ENCODE results near the gene TSACC. TPM values are rescaled to one million over a fixed set of nuclear protein-coding genes. Genes with fewer than 3 reads are reported as not detected.

The TSACC gene
- total RNA-seq, 4 donors from 2014 or later = 1.2 to 8.3 TPM; not detected in 2

GRCh38 chr1:156386134-156386901 lies 48.0 kb downstream of the TSACC start:
- no peaks in the 10 kb centered on the region for H3K27me3 ChIP-seq
- H3K36me3 ChIP-seq = no peaks in the 10 kb centered on the region
- no peak overlapping the region for H3K4me3 ChIP-seq (replicated peaks in 1 of 3)
- WGBS, 2 donors = 79 to 81% methylated on average over 5 to 6 of the region's 6 CpGs
- TF ChIP-seq, protein P1, sequence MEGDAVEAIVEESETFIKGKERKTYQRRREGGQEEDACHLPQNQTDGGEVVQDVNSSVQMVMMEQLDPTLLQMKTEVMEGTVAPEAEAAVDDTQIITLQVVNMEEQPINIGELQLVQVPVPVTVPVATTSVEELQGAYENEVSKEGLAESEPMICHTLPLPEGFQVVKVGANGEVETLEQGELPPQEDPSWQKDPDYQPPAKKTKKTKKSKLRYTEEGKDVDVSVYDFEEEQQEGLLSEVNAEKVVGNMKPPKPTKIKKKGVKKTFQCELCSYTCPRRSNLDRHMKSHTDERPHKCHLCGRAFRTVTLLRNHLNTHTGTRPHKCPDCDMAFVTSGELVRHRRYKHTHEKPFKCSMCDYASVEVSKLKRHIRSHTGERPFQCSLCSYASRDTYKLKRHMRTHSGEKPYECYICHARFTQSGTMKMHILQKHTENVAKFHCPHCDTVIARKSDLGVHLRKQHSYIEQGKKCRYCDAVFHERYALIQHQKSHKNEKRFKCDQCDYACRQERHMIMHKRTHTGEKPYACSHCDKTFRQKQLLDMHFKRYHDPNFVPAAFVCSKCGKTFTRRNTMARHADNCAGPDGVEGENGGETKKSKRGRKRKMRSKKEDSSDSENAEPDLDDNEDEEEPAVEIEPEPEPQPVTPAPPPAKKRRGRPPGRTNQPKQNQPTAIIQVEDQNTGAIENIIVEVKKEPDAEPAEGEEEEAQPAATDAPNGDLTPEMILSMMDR (IDR thresholded peaks at IDR 0.05) = no peak
- TF ChIP-seq POLR2A (IDR thresholded peaks at IDR 0.05) = no peak
- H3K9me3 ChIP-seq = no peaks in the 10 kb centered on the region
- H3K27ac ChIP-seq = no peak overlapping the region
- no peaks in the 10 kb centered on the region for H3K4me1 ChIP-seq
- no peak for DNase-seq
- intact Hi-C loops (cut with DNase I) = loop anchor here (5.0 kb wide), 2 partner anchors 61 to 221 kb away; no protein-coding TSS in a partner anchor

GRCh38 chr1:156386949-156387869 lies 48.9 kb downstream of the TSACC start:
- no peaks in the 10 kb centered on the region for H3K4me1 ChIP-seq
- H3K4me3 ChIP-seq (replicated peaks in 1 of 3) = no peak overlapping the region
- H3K27ac ChIP-seq = no peak overlapping the region
- no peaks in the 10 kb centered on the region for H3K36me3 ChIP-seq
- H3K27me3 ChIP-seq = no peaks in the 10 kb centered on the region
- 89 to 90% methylated on average over 8 of the region's 8 CpGs for WGBS, 2 donors
- no peak for DNase-seq
- no peaks in the 10 kb centered on the region for H3K9me3 ChIP-seq
- no peak for TF ChIP-seq POLR2A (IDR thresholded peaks at IDR 0.05)
- TF ChIP-seq, protein P1 (IDR thresholded peaks at IDR 0.05) = no peak
- intact Hi-C loops (cut with DNase I) = loop anchor here (5.0 kb wide), 2 partner anchors 60 to 220 kb away; no protein-coding TSS in a partner anchor

GRCh38 chr1:156387870-156388173 lies 49.5 kb downstream of the TSACC start:
- no peak overlapping the region for H3K4me3 ChIP-seq (replicated peaks in 1 of 3)
- H3K27ac ChIP-seq = no peak overlapping the region
- no peak for TF ChIP-seq POLR2A (IDR thresholded peaks at IDR 0.05)
- TF ChIP-seq, protein P1 (IDR thresholded peaks at IDR 0.05) = no peak
- no peaks in the 10 kb centered on the region for H3K27me3 ChIP-seq
- 12 to 20% methylated on average over 5 to 10 of the region's 15 CpGs for WGBS, 2 donors
- intact Hi-C loops (cut with DNase I) = loop anchor here (5.0 kb wide), 2 partner anchors 59 to 219 kb away; no protein-coding TSS in a partner anchor
- H3K36me3 ChIP-seq = no peaks in the 10 kb centered on the region
- DNase-seq = no peak
- no peaks in the 10 kb centered on the region for H3K9me3 ChIP-seq
- H3K4me1 ChIP-seq = no peaks in the 10 kb centered on the region

DNA sequence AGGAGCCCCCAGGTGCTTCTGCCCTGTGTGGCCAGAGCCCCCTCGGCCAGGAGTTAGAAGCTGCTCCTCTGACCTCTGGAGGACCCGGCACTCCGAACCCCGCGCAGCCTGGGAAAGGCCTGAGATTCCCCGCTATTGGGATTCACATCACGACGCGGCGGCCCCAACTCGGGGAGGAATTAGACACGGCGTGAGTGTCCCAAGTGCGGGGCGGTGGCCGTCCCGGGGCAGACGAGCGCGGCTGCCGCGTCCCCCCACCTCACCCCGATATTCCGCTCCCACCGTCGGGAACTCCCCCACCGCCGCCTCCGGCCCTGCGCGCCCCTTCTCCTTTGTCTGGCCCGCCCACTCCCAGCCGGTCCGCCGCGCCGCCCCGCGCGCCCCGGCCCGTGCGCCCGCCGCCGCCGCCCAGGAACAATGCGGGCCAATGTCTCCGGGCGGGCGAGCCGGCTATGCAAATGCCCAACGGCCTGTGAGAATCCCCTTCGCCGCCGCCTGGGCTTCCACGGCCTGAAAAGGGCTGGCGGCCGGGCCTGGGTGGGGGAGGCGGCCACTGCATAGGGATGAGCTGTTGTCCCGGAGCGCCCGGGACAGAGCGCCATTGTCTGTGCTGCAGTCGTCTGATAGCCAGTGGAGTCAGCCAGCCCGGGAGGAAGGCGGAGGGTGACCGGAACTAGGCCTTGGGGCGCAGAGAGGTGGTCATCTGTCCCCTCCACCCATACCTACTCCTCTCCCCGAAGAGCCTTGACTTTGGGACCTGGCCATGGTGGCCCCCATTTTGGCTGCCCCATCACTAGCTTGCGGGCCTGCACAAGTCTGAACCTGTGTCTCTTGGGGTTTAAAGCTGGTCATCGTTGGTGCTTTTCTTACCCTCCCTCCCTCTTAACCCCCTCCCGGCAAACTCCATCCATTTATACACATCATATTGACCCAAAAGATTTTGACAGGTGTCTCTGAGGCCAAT lies 50.1 kb downstream of the TSACC start:
- Histone ChIP-seq H3K36me3 (no peaks in the 10 kb centered on the region), H3K9me3 (no peaks in the 10 kb centered on the region), H3K27ac (no peak overlapping the region), H3K4me3 (replicated peaks in 1 of 3) (no peak overlapping the region), H3K27me3 (no peaks in the 10 kb centered on the region), H3K4me1 (no peaks in the 10 kb centered on the region)
- DNase-seq = no peak
- TF ChIP-seq, protein P1 (IDR thresholded peaks at IDR 0.05) = no peak
- TF ChIP-seq POLR2A (IDR thresholded peaks at IDR 0.05) = no peak
- WGBS, 2 donors = 13 to 50% methylated on average over 11 to 48 of the region's 73 CpGs
- intact Hi-C loops (cut with DNase I) = loop anchor here (5.0 kb wide), 2 partner anchors 59 to 219 kb away; no protein-coding TSS in a partner anchor

All from thyroid gland (tissue), 4 donors.